GM18498 (cell line): Measurements from ENCODE around the gene SNX25.

Experiments used
- ATAC-seq: cut with Tn5 transposase; IDR thresholded peaks from one replicate; pipeline ENCODE4 v1.9.1; 2021; ENCODE audit warnings: mild to moderate bottlenecking, moderate library complexity; ENCODE audit not compliant: unreplicated experiment

Gene SNX25

DNA sequence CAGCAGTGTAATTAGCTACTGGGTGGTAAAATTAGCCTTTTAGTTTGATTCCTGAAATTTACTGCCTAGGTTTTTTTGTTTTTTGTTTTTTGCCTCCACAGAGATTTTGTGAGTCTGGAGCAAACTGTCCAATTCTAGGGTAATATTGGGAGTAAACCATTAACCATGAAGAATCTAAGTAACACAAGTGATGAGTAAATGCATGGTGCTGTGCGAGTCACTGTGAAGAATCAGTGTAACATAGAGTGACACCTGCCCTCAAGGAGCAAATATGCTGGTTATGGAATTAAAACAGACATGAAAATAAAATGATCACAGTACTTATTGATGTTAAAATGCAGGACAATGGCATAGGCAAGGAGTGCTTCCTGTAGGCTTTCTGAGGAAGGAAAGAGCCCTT is 126.2 kb downstream of the SNX25 start:
- no peak for ATAC-seq

DNA sequence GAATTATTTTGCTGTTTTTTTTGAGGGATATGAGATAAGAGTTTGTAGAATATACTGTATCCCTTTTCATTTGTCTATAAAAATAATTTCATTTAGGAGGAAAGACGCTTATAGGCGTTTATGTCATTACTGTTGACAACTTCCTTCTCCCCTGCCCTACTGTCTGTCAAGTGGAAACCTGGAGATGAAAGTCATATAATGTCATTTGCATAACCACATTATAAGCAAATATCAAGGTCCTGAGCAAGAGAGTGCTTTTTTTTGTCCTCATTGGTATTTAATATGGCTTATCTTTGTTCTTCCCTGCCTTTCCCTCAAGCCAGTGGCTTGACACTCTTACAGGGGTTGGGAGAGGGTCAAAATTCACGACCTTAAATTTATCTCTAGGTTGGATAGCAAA is 130.5 kb downstream of the SNX25 start:
- ATAC-seq, result peak; percentile 26

DNA sequence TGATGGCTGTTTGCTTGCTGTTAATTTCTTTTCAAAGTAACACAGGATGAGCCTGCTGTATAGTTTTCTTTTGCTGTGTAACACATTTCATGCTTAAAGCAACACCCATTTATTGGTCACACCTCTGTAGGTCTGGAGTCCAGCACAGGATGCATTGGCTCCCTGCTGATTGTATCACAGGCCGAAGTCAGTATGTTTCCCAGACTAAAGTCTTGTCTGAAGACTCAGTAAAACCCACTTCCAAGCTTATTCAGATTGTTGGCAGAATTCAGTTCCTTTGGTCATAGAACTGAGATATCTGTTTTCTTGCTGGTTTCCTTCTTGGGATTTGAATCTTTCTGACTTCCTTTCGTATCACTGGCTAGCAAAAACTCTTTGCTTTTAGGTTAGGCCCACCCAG is 132.0 kb downstream of the SNX25 start:
- ATAC-seq, result no peak

DNA sequence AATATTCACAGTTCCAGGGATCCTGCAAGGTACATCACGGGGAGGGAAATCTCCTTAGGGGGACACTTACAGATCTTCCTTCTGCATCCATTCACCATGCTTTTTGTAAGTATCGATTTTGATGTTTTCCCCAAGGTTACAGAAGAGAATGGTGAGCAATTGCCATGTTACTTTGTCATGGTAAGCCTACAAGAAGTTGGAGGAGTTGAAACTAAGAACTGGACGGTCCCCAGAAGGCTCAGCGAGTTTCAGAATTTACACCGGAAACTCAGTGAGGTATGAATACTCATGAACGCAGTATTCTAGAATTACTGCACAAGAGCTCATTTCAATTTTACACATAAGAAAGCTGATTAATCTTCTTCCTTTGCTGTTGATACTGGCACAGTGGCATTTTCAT is 132.4 kb downstream of the SNX25 start:
- peak; percentile 69 for ATAC-seq

DNA sequence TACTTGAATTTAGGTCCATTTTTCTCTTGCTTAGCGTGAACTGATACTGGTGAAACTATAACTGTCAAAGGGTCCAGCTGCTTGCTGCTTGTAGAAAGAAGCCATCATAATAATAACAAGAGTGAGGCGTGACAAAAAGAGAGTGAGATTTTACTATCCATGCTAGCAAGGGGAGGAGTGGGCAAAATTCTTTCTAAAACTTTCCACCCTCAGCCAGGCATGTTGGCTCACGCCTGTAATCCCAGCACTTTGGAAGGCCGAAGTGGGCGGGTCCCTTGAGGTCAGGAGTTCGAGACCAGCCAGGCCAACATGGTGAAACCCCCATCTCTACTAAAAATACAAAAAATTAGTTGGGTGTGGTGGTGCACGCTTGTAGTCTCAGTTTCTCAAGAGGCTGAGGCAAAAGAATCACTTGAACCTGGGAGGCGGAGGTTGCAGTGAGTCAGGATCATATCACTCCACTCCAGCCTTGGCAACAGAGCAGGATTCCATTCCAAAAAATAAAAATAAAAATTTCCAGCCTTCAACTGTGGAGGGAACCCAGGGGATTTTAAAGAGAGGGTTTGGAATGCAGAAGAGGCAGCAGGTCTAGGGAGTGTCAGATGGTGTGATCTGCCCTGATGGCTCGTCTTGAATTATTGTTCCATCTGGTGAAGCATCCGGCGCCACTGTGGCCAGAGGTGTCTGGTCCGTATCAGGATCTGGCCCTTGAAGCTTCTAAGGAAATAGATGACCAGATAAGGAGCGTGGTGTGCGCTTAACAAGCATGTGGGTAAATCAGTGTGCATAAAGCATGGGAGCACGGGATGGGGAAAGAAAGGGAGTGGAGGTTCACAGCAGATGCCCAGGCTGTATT is 134.6 kb downstream of the SNX25 start:
- peak; percentile 29 for ATAC-seq

DNA sequence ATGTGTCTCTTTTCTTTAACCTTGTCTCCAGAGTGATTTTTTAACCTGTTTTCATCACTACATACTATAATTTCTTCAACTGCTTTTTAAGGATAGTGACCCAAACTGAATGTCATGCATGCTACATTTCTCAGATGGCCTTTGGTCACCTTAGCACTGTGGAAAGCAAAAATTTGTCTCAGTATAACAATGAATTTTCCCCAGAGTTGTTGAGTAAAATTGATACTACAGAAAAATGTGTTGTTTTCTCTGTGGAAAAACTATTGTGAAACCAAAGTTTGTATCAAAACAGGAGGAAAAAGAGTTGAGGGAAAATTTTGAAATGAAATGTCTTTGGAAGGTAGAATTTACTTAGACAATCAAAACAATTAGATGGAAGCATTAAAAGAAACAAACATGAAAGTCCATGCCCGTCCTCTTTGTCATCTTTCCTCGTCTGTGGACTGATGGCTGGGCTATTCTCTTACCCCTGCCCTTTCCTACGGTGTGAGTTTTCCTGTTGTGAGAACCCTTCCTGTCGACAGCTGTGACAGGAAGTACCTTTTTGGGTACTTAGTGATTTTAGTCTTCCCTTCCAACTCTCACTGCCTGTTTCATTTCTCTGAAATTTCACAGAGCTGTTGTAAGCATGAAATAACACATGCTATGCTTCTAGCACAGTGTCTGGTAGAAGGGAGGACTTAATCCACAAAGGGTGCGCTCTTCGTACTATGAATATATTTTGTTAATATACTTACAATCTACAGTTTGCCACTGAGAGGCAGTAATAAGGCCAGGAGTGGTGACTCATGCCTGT is 135.5 kb downstream of the SNX25 start:
- peak; percentile 62 for ATAC-seq

DNA sequence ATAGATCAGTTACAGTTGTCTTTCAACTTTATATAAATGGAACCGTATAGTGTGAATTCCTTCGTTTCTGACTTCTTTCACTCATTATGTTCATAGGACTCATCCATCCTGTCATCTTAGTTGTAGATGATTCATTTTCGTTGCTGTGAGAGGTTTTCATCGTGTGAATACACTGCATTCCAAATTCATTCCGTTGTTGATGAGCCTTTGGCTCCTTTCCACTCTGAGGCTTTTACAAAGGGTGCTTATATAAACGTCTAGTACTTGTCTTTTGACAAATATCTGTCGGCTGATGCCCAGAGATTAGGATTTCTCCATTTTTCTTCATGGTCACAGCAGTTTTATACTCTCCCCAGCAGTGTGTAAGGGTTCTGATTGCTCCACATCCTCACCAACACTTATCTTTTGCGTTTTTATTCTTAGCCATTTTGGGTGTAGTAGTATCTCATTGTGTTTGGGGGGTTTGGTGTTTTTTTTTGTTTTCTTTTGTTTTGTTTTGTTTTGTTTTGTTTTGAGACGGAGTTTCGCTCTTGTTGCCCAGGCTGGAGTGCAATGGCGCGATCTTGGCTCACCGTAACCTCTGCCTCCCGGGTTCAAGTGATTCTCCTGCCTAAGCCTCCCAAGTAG is 137.7 kb downstream of the SNX25 start:
- ATAC-seq, result no peak

DNA sequence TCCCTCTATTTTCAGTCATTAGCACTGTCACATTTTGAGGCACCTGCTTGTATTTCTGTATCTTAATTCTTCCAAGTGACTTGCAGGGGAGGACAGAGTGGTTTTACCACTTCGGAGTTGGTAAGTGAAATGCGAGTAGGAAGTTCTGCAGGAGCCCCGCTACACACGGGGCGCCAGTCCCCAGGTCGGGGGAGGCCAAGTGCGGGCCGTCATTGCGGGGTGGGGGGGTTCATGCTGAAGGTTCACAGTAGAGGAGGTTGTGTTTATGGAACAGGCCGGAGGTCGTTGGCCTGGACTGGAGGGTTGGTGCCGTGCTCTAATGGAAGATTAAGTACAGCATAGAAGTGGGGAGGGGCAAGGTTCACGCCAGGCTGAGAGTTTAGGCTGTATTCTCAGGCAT is 142.3 kb downstream of the SNX25 start:
- no peak for ATAC-seq

DNA sequence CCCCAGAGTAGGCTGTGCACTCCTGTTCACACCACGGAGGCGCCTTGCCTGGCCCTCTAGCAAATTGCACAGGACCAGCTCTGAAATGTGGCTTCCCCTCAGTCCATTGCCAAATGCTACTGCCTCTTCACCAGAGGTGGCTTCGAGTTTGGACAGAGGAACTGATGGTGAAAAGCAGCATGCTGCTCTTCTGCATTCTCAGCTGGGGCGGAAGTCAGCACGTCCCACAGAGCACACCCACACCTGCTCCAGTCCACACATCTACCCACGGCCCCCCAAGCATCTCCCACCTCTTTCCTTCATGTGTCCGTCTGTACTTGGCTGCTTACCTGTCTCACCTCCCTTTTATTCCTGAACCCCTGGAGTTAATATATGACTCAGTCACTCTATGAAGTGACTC is 142.8 kb downstream of the SNX25 start:
- no peak for ATAC-seq

DNA sequence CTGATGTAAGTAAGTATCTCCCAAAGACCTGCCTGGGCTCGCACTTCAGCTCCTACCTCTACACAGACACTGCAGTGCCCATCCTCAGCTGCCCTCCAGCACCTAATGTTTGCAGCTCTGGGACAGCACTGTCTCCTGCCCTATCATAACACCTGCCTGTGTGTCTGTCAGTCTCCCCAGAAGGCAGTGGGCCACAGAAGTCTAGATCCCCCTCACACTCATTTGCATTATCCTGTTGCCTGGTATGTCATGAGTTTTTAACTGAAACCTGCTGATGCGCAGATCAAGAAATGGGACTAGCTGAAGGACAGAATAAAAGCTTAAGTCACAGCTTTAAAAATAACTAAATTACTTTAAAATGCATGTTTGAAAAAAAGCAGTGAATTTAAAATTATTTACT is 143.3 kb downstream of the SNX25 start:
- no peak for ATAC-seq

DNA sequence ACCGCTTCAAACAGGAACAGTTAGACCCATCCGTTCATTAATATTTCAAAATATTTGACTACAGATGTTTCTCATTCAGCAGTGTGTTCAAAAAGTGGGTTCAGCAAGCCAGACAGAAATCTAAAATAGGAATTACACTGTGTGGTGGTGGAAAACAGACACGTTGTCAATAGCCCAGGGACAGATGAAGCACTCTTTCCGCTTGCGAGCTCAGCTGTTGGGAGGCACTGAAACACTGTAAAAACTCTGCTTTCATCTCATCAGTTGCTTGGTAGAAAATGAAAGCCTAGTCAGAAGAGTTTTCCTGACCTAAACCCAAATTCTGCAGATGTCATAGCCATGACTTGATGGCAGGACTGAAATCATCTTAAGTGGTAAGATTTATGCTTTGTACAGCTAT is 147.8 kb downstream of the SNX25 start:
- no peak for ATAC-seq

DNA sequence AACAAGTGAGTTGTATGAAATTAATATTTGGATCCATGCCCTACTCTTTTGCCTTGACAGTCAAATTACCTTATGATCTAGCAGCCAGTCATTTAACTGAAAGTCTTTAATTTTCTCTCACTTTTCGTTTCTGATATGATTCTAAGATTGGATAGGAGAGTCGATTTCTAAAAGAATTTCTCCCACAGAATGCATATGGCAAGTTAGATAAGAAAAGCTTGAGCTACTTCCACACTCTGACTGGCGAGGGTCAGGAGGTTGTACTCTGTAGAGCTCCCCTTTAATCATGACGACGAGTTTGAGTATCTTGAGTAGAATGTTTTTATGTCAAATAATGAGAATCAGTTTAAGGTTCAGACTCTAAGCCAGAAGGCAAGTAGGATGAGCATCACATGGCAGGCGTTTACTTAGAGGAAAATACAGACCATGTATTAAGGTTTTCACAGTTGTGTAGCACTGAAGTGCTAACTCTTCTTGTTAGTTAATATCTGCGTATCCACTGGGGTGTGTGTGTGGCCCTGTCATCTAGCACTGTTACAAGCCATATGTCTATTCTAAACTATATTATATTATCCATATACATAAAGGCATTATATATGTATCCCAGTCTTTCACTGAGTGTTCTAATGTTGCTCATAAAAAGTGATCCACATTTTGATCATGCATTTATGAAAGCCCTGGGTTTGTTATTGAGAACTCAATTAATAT is 148.5 kb downstream of the SNX25 start:
- ATAC-seq, result no peak

DNA sequence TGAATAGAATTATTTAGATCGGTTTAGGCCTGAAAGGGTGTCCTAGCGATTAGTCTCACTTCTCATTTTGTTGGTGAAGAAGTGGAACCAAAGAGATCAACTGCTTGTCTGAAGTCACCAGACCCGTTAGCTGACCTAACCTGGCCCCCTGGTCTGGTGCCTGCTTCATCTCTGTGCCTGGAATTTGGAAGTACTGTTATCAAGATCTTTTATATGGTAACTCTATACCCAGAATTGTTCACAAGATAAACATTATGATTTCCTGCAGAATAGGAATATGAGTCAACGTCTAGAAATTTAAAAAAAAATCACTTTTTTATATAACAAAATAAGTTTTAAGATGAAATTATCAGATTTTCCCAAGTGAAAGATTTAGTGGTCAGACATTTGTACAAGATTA is 149.1 kb downstream of the SNX25 start:
- ATAC-seq, result no peak

DNA sequence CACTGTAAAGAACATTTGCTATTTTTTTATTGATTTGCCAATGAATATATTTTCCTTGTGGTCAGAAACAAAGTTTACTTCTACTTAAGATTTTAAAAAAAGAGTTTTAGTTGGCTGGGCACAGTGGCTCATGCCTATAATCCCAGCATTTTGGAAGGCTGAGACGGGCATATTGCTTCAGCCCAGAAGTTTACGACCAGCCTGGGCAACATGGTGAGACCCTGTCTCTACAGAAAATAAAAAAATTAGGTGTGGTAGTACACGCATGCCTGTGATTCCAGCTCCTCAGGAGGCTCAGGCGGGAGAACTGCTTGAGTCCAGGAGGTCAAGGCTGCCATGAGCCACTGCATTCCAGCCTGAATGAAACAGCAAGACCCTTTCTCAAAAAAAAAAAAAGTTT is 149.6 kb downstream of the SNX25 start:
- ATAC-seq, result no peak

DNA sequence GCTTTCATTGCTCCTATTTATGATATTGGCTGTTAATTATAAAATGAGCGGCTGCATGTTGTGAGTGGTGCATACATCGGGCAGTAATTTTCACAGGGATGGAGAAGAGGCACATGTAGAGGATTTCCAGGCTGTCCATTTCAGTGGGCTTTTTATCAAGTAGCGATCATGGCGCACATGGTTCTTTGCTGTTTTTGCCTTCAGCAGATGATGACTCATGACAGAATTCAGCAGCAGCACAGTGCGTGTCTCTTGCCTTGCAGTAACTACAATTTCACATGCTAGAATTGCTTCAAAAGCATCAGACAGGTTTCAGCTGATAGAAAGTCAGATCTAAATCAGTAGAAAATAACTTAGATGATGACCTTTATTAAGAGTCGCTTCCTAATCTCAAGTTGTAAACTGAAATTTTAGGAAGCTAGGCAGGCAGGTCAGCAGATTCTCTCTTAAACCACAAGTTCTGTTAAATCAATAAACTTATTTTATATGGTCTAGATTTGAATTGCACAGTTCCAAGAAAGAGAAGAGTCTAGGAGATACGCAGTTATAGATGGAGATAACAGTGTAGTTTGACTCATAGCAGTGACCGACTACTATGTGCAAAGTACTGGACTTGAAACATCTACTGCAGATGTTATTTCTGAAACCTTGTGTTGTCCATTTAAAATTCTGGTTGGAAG is 150.5 kb downstream of the SNX25 start:
- no peak for ATAC-seq

DNA sequence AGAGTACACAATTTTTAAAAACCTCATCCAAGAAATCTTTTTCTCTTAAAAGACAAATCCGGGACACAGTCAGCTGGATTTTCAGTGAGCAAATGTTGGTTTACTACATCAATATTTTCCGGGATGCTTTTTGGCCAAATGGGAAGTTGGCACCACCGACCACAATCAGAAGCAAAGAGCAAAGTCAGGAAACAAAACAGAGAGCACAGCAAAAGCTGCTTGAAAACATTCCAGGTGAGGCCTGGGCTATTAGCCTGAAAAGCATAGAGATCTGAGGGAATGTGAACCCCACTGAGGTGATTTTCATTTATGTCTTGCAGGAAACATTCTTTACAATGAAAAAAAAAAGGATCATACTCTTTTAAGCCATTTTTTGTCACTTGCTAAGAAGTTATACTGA is 152.5 kb downstream of the SNX25 start:
- ATAC-seq, result no peak

DNA sequence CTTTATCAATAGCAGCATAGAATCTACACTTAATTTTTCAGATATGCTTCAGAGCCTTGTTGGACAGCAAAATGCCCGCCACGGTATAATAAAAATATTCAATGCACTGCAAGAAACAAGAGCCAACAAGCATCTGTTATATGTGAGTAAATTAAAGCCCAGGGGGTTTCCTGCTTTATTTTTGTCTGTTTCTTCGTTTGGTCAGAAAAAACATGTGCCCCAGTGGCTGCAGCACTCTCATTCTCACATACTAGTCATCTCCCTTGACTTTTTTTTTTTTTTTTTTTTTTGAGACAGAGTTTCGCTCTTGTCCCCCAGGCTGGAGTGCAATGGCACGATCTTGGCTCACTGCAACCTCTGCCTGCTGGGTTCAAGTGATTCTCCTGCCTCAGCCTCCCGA is 153.2 kb downstream of the SNX25 start:
- peak; percentile 58 for ATAC-seq

DNA sequence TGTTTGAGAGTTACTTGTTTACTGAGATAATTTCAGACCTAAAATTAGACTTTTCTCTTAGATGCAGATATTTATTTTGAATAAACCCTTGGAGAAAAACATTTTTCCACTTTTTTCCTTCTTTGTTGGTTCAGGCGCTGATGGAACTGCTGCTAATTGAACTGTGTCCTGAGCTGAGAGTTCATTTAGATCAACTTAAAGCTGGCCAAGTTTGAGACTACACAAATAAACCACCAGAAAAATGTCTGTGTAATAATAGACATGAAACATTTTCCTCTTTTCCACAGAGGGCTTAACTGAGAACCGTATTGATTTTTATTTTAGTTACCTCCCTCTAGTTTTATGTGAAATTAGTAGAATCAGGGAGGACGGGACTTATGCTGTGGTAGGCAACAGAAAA is 153.9 kb downstream of the SNX25 start:
- ATAC-seq, result no peak

DNA sequence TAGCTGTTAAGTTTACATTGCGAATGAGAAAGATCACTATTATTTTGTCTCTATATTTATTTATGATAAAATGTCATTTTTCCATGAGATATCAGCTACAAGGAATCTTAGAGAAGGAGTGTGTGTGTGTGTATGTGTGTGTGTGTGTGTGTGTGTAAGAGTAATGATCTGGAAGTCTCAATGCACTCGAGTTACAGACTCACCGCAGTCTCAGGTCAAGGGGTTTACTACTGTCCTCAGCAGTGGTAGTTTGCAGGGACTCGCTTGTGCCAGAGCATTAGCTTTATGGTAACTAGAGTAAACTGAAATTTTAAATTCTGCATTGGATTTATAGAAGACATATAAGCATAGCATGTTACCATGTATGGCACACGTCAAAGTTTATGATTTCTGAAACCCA is 155.5 kb downstream of the SNX25 start:
- no peak for ATAC-seq

DNA sequence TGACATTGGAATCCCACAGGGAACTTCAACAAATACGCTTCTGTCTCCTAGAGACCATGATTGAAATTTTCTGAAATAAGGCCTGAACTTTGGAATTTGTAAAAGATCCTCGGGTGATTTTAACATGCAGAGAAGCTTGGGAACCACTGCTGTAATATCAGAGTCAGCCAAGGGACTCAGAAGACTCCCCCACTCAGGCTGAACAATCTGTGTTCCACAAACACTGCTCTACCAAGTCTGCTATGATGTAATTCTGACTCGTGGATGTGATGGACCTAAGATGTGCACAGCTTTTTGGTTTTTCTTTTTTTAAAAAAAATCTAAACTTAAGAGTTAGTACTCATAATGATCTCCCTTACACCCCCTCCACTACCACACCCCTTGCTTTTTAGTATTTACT is 160.3 kb downstream of the SNX25 start:
- ATAC-seq, result no peak
